GM19099 (cell line): Measurements from ENCODE around the gene SOS1.

ENCODE experiments used
- POLR2A ChIP-seq: IDR thresholded peaks from 3 replicates; pipeline ENCODE4 v1.6.1; 2011; ENCODE audit warnings: low read depth; ENCODE audit not compliant: insufficient read length; ENCODE audit errors: extremely low read depth

The SOS1 gene

GRCh38 chr2:39091063-39091462, 29.8 kb downstream of the SOS1 start:
- TF ChIP-seq POLR2A = no peak

GRCh38 chr2:39080152-39080551, 40.7 kb downstream of the SOS1 start:
- TF ChIP-seq POLR2A = no peak

GRCh38 chr2:39069890-39070465, 50.9 kb downstream of the SOS1 start:
- TF ChIP-seq POLR2A = no peak

GRCh38 chr2:39069136-39069515, 51.7 kb downstream of the SOS1 start:
- no peak for TF ChIP-seq POLR2A

GRCh38 chr2:39068299-39069135, 52.3 kb downstream of the SOS1 start:
- TF ChIP-seq POLR2A = no peak

GRCh38 chr2:39065616-39066015, 55.2 kb downstream of the SOS1 start:
- TF ChIP-seq POLR2A = no peak

- no peak for TF ChIP-seq POLR2A
These were observed 58.5 kb downstream of the SOS1 start for GRCh38 chr2:39062320-39062719.

- no peak for TF ChIP-seq POLR2A
These were observed 59.6 kb downstream of the SOS1 start for GRCh38 chr2:39061280-39061679.

GRCh38 chr2:39059366-39059952, 61.4 kb downstream of the SOS1 start:
- no peak for TF ChIP-seq POLR2A

- TF ChIP-seq POLR2A = no peak
These were observed 62.8 kb downstream of the SOS1 start for GRCh38 chr2:39058101-39058500.

GRCh38 chr2:39050109-39050508, 70.7 kb downstream of the SOS1 start:
- TF ChIP-seq POLR2A = no peak

- no peak for TF ChIP-seq POLR2A
These were observed 81.8 kb downstream of the SOS1 start for GRCh38 chr2:39039072-39039471.

- no peak for TF ChIP-seq POLR2A
These were observed 86.9 kb downstream of the SOS1 start for GRCh38 chr2:39033980-39034379.

GRCh38 chr2:39027421-39027820, 93.4 kb downstream of the SOS1 start:
- TF ChIP-seq POLR2A = no peak

- TF ChIP-seq POLR2A = no peak
These were observed 96.0 kb downstream of the SOS1 start for GRCh38 chr2:39024833-39025232.

- no peak for TF ChIP-seq POLR2A
These were observed 97.2 kb downstream of the SOS1 start for GRCh38 chr2:39023649-39024048.
